ENCODE data around the gene ARHGAP27.
A peak's percentile ranks its signal among the peaks of the same experiment; 100 is the strongest.

Gene ARHGAP27

GRCh38 chr17:45404870-45405249 is 27.8 kb downstream of the ARHGAP27 start:
- Mint-ChIP-seq H3K4me1 (peaks cover 29% of the 10 kb centered on the region), H3K9me3 (no peaks in the 10 kb centered on the region), H3K4me3 (no peak overlapping the region), H3K36me3 (ENCODE audit: insufficient read depth) (peaks cover 40% of the 10 kb centered on the region), H3K27ac (ENCODE audit: low read depth) (no peak overlapping the region), H3K27me3 (no peaks in the 10 kb centered on the region)
- no peak for ATAC-seq (replicated peaks; ENCODE audit: extremely low read depth, poor library complexity, severe bottlenecking)
- DNase-seq (ENCODE audit: low spot score in 2 of 2) = no peak

- H3K27ac Mint-ChIP-seq (ENCODE audit: low read depth) = no peak overlapping the region
- no peak for ATAC-seq (replicated peaks; ENCODE audit: extremely low read depth, poor library complexity, severe bottlenecking)
- H3K4me1 Mint-ChIP-seq = peaks cover 22% of the 10 kb centered on the region
- H3K36me3 Mint-ChIP-seq (ENCODE audit: insufficient read depth) = peaks cover 42% of the 10 kb centered on the region
- no peaks in the 10 kb centered on the region for H3K27me3 Mint-ChIP-seq
- H3K9me3 Mint-ChIP-seq = no peaks in the 10 kb centered on the region
- no peak for DNase-seq (ENCODE audit: low spot score in 2 of 2)
- no peak overlapping the region for H3K4me3 Mint-ChIP-seq
These were observed 28.7 kb downstream of the ARHGAP27 start for GRCh38 chr17:45403906-45404490.

GRCh38 chr17:45402916-45403315 is 29.8 kb downstream of the ARHGAP27 start:
- Mint-ChIP-seq H3K36me3 (ENCODE audit: insufficient read depth) (peaks cover 49% of the 10 kb centered on the region), H3K4me1 (peaks cover 11% of the 10 kb centered on the region), H3K27ac (ENCODE audit: low read depth) (no peak overlapping the region), H3K9me3 (no peaks in the 10 kb centered on the region), H3K4me3 (no peak overlapping the region), H3K27me3 (no peaks in the 10 kb centered on the region)
- ATAC-seq (replicated peaks; ENCODE audit: extremely low read depth, poor library complexity, severe bottlenecking) (no peak), DNase-seq (ENCODE audit: low spot score in 2 of 2) (no peak)

- H3K36me3 Mint-ChIP-seq (ENCODE audit: insufficient read depth) = peaks cover 41% of the 10 kb centered on the region
These were observed 33.9 kb downstream of the ARHGAP27 start for GRCh38 chr17:45398800-45399199.

GRCh38 chr17:45397796-45398195 is 34.9 kb downstream of the ARHGAP27 start:
- H3K9me3 Mint-ChIP-seq = no peaks in the 10 kb centered on the region
- ATAC-seq (replicated peaks; ENCODE audit: extremely low read depth, poor library complexity, severe bottlenecking) (no peak), DNase-seq (ENCODE audit: low spot score in 2 of 2) (no peak)
- peaks cover 40% of the 10 kb centered on the region for H3K36me3 Mint-ChIP-seq (ENCODE audit: insufficient read depth)
- no peaks in the 10 kb centered on the region for H3K4me1 Mint-ChIP-seq
- no peak overlapping the region for H3K27ac Mint-ChIP-seq (ENCODE audit: low read depth)
- H3K27me3 Mint-ChIP-seq = no peaks in the 10 kb centered on the region
- H3K4me3 Mint-ChIP-seq = no peak overlapping the region

More at GRCh38 chr17:45398800-45399199, 33.9 kb downstream of the ARHGAP27 start:
- Mint-ChIP-seq H3K27me3 (no peaks in the 10 kb centered on the region), H3K4me3 (no peak overlapping the region), H3K27ac (ENCODE audit: low read depth) (peak overlapping the region; percentile 13), H3K9me3 (no peaks in the 10 kb centered on the region), H3K4me1 (no peaks in the 10 kb centered on the region)
- no peak for ATAC-seq (replicated peaks; ENCODE audit: extremely low read depth, poor library complexity, severe bottlenecking)
- no peak for DNase-seq (ENCODE audit: low spot score in 2 of 2)

GRCh38 chr17:45396496-45397205 is 36.0 kb downstream of the ARHGAP27 start:
- Mint-ChIP-seq H3K36me3 (ENCODE audit: insufficient read depth) (peaks cover 31% of the 10 kb centered on the region), H3K4me3 (no peak overlapping the region), H3K4me1 (no peaks in the 10 kb centered on the region), H3K27me3 (no peaks in the 10 kb centered on the region), H3K9me3 (no peaks in the 10 kb centered on the region), H3K27ac (ENCODE audit: low read depth) (no peak overlapping the region)
- ATAC-seq (replicated peaks; ENCODE audit: extremely low read depth, poor library complexity, severe bottlenecking) = no peak
- DNase-seq (ENCODE audit: low spot score in 2 of 2) = no peak

- no peak for ATAC-seq (replicated peaks; ENCODE audit: extremely low read depth, poor library complexity, severe bottlenecking)
- Mint-ChIP-seq H3K9me3 (no peaks in the 10 kb centered on the region), H3K36me3 (ENCODE audit: insufficient read depth) (peaks cover 27% of the 10 kb centered on the region), H3K27ac (ENCODE audit: low read depth) (no peak overlapping the region), H3K4me1 (no peaks in the 10 kb centered on the region), H3K4me3 (no peak overlapping the region), H3K27me3 (no peaks in the 10 kb centered on the region)
- no peak for DNase-seq (ENCODE audit: low spot score in 2 of 2)
These were observed 36.9 kb downstream of the ARHGAP27 start for GRCh38 chr17:45395569-45396415.

GRCh38 chr17:45394913-45395568 is 37.6 kb downstream of the ARHGAP27 start:
- no peaks in the 10 kb centered on the region for H3K9me3 Mint-ChIP-seq
- no peaks in the 10 kb centered on the region for H3K4me1 Mint-ChIP-seq
- ATAC-seq (replicated peaks; ENCODE audit: extremely low read depth, poor library complexity, severe bottlenecking) (no peak), DNase-seq (ENCODE audit: low spot score in 2 of 2) (no peak)
- no peak overlapping the region for H3K4me3 Mint-ChIP-seq
- H3K36me3 Mint-ChIP-seq (ENCODE audit: insufficient read depth) = peaks cover 27% of the 10 kb centered on the region
- H3K27ac Mint-ChIP-seq (ENCODE audit: low read depth) = no peak overlapping the region
- peaks cover under 1% of the 10 kb centered on the region for H3K27me3 Mint-ChIP-seq

- no peak for ATAC-seq (replicated peaks; ENCODE audit: extremely low read depth, poor library complexity, severe bottlenecking)
- no peak for DNase-seq (ENCODE audit: low spot score in 2 of 2)
- Mint-ChIP-seq H3K4me3 (no peak overlapping the region), H3K27ac (ENCODE audit: low read depth) (no peak overlapping the region), H3K36me3 (ENCODE audit: insufficient read depth) (peaks cover 25% of the 10 kb centered on the region), H3K4me1 (no peaks in the 10 kb centered on the region), H3K27me3 (peaks cover 5% of the 10 kb centered on the region), H3K9me3 (no peaks in the 10 kb centered on the region)
These were observed 38.1 kb downstream of the ARHGAP27 start for GRCh38 chr17:45394564-45394912.

GRCh38 chr17:45394091-45394490 is 38.6 kb downstream of the ARHGAP27 start:
- Mint-ChIP-seq H3K4me1 (no peaks in the 10 kb centered on the region), H3K27ac (ENCODE audit: low read depth) (no peak overlapping the region), H3K27me3 (peaks cover 10% of the 10 kb centered on the region), H3K4me3 (no peak overlapping the region), H3K36me3 (ENCODE audit: insufficient read depth) (peaks cover 25% of the 10 kb centered on the region), H3K9me3 (no peaks in the 10 kb centered on the region)
- DNase-seq (ENCODE audit: low spot score in 2 of 2) (no peak), ATAC-seq (replicated peaks; ENCODE audit: extremely low read depth, poor library complexity, severe bottlenecking) (no peak)

- ATAC-seq (replicated peaks; ENCODE audit: extremely low read depth, poor library complexity, severe bottlenecking) = no peak
These were observed 39.3 kb downstream of the ARHGAP27 start for GRCh38 chr17:45393411-45393810.

GRCh38 chr17:45391918-45392317 is 40.8 kb downstream of the ARHGAP27 start:
- Mint-ChIP-seq H3K9me3 (no peaks in the 10 kb centered on the region), H3K27me3 (peaks cover 29% of the 10 kb centered on the region), H3K27ac (ENCODE audit: low read depth) (no peak overlapping the region), H3K4me1 (no peaks in the 10 kb centered on the region), H3K36me3 (ENCODE audit: insufficient read depth) (peaks cover 11% of the 10 kb centered on the region), H3K4me3 (no peak overlapping the region)
- ATAC-seq (replicated peaks; ENCODE audit: extremely low read depth, poor library complexity, severe bottlenecking) (no peak), DNase-seq (ENCODE audit: low spot score in 2 of 2) (no peak)

More at GRCh38 chr17:45393411-45393810, 39.3 kb downstream of the ARHGAP27 start:
- H3K9me3 Mint-ChIP-seq = no peaks in the 10 kb centered on the region
- H3K27ac Mint-ChIP-seq (ENCODE audit: low read depth) = no peak overlapping the region
- H3K27me3 Mint-ChIP-seq = peaks cover 17% of the 10 kb centered on the region
- H3K4me1 Mint-ChIP-seq = no peaks in the 10 kb centered on the region
- peaks cover 20% of the 10 kb centered on the region for H3K36me3 Mint-ChIP-seq (ENCODE audit: insufficient read depth)
- no peak overlapping the region for H3K4me3 Mint-ChIP-seq
- no peak for DNase-seq (ENCODE audit: low spot score in 2 of 2)

All from central memory CD8-positive, alpha-beta T cell (primary cell).